GM19324 (cell line): ENCODE results near the gene DHDDS.
"Not testable (repeated sequence)": the region's sequence is repeated elsewhere in the genome, so short reads cannot be mapped to it uniquely, and the experiment has no call there.

Experiments
- ATAC-seq: cut with Tn5 transposase; IDR thresholded peaks from one replicate; pipeline ENCODE4 v1.9.1; 2021; ENCODE audit warnings: mild to moderate bottlenecking, moderate library complexity; ENCODE audit not compliant: unreplicated experiment, low FRiP score

The DHDDS gene

GRCh38 chr1:26431979-26432695 lies at the start of gene DHDDS:
DHDDS (plus strand) TSS chr1:26432321; CDS start chr1:26432946, 625 bp downstream.
- peak; percentile 98 for ATAC-seq

- ATAC-seq = no peak
Measured at GRCh38 chr1:26384076-26384475, 48.0 kb upstream of the DHDDS start.

- not testable (repeated sequence) for ATAC-seq
Measured at GRCh38 chr1:26385063-26385462, 47.1 kb upstream of the DHDDS start.

DNA sequence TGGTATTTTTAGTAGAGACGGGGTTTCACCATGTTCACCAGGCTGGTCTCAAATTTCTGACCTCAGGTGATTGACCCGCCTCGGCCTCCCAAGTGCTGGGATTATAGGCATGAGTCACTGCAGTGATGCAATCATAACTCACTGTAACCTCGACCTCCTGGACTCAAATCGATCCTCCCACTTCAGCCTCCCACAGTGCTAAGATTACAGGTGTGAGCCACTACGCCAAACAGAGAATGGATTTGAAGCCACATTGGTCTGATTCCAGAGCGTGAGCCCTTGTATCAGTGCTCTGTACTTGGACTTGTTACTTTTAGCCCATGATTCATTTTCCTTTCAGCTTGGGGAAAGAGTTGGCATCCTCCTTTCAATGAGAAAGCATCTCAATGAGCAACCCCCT lies 44.7 kb upstream of the DHDDS start:
- ATAC-seq = no peak

DNA sequence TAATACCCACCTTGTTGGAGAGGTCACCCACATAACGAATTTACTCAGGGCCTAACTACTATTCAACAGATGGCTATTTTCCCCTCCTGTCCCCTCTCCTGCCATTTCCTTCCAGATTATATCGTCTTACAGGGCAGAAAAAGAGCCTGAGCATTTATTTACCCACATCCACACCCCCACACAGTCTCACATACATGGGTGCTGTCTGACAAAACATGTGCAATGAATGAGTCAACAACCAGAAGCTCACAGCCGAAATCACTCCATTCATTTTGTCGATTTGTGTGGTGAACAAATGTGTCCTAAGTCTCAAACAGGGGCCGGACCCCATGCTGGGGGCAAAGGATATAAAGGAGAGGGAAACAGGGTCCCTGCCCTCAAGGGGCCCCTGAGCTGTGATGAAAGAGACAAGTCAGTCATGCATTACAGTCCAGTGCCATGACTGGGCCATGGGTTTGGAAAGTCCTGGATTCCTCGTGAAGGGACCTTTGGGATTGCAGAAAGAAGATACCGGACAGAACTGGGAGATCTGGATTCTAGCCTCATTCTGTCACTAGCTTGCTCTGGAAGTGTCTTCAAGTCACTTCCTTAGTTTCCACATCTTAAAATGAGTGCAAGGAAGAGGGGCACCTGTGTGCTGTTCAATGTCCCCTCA lies 43.2 kb upstream of the DHDDS start:
- no peak for ATAC-seq

DNA sequence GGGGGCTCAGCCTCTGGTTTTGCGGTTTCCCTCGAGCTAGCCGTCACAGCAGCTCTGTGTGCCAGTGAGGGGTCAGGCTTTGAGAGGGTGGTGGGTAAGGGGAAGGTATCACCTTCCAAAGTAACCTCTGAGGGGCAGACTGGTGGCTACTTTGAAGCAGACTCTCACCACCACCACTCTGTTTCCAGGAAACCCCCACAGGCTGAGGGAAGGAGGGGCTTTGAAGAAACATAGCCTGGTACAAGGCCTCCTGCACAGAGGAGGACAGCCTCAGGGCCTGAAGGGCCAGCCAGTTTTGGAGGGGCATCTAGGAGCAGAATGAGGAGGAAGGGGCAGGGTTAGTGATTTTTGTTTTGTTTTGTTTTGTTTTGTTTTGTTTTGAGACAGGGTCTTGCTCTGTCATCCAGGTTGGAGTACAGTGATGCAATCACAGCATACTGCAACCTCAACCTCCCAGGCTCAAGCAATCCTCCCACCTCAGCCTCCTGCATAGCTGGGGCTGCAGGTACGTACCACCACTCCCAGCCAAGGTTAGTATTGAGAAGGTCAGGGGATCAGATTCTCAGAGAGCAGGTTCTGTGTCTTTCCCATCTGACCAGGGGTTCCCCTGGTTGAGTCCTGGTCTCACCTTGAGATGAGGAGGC lies 42.4 kb upstream of the DHDDS start:
- ATAC-seq = no peak

DNA sequence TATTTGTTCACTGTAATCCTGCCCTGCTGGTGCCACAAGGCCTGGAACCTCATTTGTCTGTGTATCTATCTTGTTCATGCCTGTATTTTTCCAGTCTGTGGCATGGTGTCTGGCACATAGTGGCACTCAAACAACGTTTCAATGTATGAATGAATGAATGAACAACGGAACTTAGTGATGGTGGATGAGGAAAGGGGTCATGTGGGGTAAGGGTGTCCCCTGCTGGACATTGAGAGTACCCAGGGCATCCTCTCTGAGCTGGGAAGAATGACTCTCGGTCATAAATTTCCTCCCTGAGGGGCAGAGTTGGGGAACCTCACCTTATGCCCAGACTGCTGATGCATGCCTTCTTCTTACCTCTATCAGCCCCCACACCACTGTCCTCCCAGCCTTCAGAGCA lies 40.7 kb upstream of the DHDDS start:
- ATAC-seq = no peak

- ATAC-seq = no peak
Measured at GRCh38 chr1:26395754-26396153, 36.4 kb upstream of the DHDDS start.

DNA sequence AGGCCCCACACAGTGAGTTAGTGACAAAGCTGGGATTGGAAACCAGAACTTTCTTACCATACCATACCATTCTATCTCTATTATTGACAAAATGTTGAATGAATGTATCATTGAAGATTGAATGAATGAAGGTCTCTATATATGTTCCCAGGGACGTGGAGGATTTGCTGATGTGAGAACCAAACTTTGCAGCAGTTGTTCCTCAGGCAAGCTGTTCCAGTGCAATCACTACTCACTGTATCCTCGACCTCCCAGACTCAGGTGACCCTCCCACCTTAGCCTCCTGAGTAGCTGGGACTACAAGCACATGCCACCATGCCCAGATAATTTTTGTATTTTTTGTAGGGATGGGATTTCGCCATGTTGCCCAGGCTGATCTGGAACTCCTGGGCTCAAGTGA lies 33.1 kb upstream of the DHDDS start:
- ATAC-seq = no peak

GRCh38 chr1:26401891-26402290 lies 30.2 kb upstream of the DHDDS start:
- ATAC-seq = no peak

GRCh38 chr1:26403656-26404055 lies 28.5 kb upstream of the DHDDS start:
- ATAC-seq = no peak

DNA sequence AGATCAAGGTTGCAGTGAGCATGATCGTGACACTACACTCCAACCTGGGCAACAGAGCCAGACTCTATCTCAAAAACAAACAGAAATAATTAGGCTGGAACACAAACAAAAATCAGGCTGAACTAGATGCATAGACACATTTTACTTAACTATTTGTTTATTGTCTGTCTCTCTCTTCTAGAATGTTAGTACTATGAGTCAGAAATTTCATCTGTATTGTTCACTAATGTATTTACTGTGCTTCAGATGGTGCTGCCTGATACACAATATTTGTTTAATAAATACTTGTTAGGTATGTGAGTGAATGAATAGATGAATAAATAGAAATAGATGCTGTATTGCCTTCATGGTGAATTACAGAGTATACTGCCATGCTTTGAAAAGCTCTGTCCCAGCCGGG lies 27.5 kb upstream of the DHDDS start:
- no peak for ATAC-seq

- ATAC-seq = no peak
Measured at GRCh38 chr1:26405281-26405915, 26.7 kb upstream of the DHDDS start.

- ATAC-seq = no peak
Measured at GRCh38 chr1:26408604-26409003, 23.5 kb upstream of the DHDDS start.

DNA sequence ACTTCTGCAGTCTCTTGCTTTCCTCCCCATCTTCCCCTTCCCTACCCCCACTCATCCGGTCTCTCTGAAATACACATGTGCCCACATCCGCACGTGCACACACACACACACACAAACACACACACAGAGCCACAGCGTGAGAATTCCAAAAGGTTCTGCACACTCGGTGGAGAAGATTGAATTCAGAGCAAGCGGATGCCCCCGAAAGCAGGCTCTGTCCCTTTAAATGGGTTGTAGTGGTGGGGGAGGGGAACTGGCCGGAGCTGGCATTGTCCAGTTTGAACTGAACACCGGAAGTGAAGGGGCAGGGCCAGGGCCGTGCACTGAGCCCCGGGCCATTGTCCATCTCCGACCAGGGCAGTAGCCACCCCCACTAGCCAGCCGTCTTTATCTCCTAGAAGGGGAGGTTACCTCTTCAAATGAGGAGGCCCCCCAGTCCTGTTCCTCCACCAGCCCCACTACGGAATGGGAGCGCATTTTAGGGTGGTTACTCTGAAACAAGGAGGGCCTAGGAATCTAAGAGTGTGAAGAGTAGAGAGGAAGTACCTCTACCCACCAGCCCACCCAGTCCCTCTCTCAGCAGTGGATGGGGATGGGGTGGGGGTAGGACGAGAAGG lies 22.8 kb upstream of the DHDDS start:
- no peak for ATAC-seq

DNA sequence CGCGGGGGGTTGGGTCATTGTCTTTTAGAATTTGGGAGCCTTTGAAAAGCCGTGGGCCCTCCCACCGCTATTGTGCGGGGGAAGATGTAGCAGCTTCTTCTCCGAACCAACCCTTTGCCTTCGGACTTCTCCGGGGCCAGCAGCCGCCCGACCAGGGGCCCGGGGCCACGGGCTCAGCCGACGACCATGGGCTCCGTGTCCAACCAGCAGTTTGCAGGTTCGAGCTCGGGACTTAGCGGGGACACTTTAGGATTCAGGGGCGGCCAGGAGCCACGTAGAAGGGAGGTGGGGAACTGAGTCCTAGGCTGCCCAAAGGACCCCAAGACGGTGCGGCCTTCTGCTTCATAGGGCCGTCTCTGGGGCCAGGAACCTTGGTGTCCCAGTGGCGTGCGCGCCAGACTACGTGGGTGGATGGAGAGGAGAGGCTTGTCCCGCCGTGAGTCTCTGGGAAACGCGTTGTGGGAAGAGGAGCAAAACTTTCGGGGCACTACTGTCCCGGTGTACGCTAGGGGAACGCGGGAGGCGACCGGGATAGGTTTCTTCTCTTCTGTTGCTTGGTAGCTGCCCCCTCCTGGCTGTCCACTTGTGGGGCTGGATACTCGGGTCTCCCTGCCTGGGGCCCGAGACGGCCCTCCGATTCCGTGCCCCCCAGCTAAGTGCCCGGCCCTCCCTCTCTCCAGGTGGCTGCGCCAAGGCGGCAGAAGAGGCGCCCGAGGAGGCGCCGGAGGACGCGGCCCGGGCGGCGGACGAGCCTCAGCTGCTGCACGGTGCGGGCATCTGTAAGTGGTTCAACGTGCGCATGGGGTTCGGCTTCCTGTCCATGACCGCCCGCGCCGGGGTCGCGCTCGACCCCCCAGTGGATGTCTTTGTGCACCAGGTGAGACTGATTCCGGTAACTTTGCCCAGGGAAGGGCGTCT lies 21.2 kb upstream of the DHDDS start, which contains the start of gene LIN28A:
Gene LIN28A, plus strand, starts transcription at position 112 of the 918 bp plus-strand sequence. Its CDS starts 75 bp downstream, at position 187.
- no peak for ATAC-seq

DNA sequence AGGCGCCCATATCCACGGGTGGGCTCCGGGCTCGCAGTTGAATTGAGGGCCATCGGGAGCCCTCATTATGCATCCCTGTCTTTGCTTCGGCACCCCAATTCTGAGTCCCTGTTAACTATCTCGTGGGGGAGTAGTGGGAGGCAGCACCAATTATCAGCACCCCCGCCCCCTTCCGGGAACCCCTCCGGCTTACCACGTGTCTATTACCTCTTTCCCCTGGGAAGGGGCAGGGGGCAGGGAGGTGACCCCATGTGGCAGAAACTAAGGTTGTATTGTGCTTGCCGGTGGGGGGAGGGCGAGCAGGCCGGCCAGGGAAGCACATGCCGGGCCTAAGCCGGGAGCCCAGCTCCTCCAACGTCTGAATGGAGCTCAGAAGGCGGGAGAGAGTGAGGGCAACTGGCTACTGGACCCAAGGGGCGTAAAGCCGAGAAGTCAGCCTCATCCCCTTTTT lies 20.5 kb upstream of the DHDDS start:
- ATAC-seq = no peak

DNA sequence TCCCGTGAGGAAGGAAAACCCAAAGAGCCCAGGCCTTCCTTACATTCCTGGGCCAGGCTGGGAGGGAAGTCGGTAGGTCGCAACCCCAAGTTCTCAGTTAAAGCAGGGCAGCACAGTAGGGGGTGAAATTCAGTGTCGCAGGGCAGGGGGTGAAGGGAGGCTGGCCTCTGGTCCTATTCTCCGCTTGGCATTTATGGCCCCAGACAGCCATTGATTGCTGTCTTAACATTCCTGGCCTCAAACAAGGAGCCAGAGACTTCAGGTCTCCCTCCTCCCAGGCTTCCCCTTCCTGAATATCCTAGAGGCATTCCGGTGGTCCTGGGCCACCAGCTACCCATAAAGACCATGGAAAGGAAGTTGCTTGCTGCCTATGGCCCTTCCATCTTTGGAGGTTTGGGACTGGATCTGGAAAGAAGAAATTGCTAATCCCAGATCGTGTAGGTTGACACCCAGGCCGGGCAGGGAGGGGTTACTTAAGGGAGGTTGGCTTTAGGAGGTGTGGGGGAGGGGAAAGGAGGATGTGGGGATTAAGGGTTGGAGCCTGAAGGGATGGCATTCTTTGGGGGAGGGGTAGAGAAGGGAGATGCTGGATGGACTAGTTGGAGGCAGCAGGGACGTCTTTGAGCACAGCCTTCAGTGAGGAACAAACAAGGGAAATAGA lies 19.8 kb upstream of the DHDDS start:
- ATAC-seq = no peak

DNA sequence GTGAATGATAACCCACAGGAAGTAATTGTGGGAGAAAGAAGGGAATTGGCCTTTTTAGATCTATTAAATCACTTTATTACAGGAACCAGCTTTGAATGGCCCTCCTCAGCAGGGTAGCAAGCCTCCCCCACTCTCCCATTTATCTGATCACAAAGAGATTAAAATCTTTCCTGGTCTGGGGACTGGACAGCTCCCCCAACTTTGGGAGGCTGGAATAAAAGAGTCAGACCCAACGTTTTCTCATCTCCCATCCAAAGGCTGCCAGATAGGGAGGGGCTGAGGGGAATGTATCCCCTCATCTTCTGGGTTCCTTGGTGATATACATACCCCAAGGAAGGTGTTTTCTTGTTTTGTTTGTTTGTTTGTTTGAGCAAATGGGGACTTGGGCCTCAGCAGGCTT lies 19.1 kb upstream of the DHDDS start:
- no peak for ATAC-seq
